Stimulated activated CD4-positive, alpha-beta T cell treated with anti-CD3 and anti-CD28 coated beads, Interleukin-2, amount 100 ng/mL, for 48 hours (primary cell): Measurements from ENCODE around the gene NYAP2.

ENCODE experiments used
- DNase-seq, 2 donors: peaks; one replicate each; pipeline ENCODE4 v3.0.0-alpha.2; 2020

The NYAP2 gene

GRCh38 chr2:225399504-225399903 is at the start of gene NYAP2:
NYAP2 (plus strand) TSS chr2:225399710; CDS start chr2:225408881, 9,171 bp downstream.
- DNase-seq, result no peak

- DNase-seq, result no peak
These were observed 45.9 kb upstream of the NYAP2 start for GRCh38 chr2:225353579-225354085.

GRCh38 chr2:225354281-225354774 is 45.2 kb upstream of the NYAP2 start:
- no peak for DNase-seq

GRCh38 chr2:225355788-225356187 is 43.7 kb upstream of the NYAP2 start:
- DNase-seq, result no peak

GRCh38 chr2:225366731-225367130 is 32.8 kb upstream of the NYAP2 start:
- DNase-seq, result no peak

GRCh38 chr2:225367482-225367881 is 32.0 kb upstream of the NYAP2 start:
- no peak for DNase-seq

GRCh38 chr2:225378984-225379383 is 20.5 kb upstream of the NYAP2 start:
- DNase-seq, result no peak

- DNase-seq, result no peak
These were observed 19.7 kb upstream of the NYAP2 start for GRCh38 chr2:225379856-225380255.

GRCh38 chr2:225381609-225382008 is 17.9 kb upstream of the NYAP2 start:
- DNase-seq, result no peak

- no peak for DNase-seq
These were observed 1.1 kb upstream of the NYAP2 start for GRCh38 chr2:225398372-225398771.

GRCh38 chr2:225400060-225400511 is 576 bp downstream of the NYAP2 start:
- no peak for DNase-seq

- no peak for DNase-seq
These were observed 1.3 kb downstream of the NYAP2 start for GRCh38 chr2:225400546-225401400.

- DNase-seq, result no peak
These were observed 2.8 kb downstream of the NYAP2 start for GRCh38 chr2:225402210-225402776.

- no peak for DNase-seq
These were observed 11.9 kb downstream of the NYAP2 start for GRCh38 chr2:225411452-225411851.

- no peak for DNase-seq
These were observed 14.3 kb downstream of the NYAP2 start for GRCh38 chr2:225413786-225414185.

- DNase-seq, result no peak
These were observed 15.4 kb downstream of the NYAP2 start for GRCh38 chr2:225414902-225415301.

- no peak for DNase-seq
These were observed 15.8 kb downstream of the NYAP2 start for GRCh38 chr2:225415341-225415740.

- DNase-seq, result no peak
These were observed 16.3 kb downstream of the NYAP2 start for GRCh38 chr2:225415792-225416191.

GRCh38 chr2:225416616-225417367 is 17.3 kb downstream of the NYAP2 start:
- DNase-seq, result no peak

GRCh38 chr2:225419033-225419432 is 19.5 kb downstream of the NYAP2 start:
- no peak for DNase-seq

GRCh38 chr2:225422145-225422544 is 22.6 kb downstream of the NYAP2 start:
- DNase-seq, result no peak

- no peak for DNase-seq
These were observed 25.8 kb downstream of the NYAP2 start for GRCh38 chr2:225425284-225425683.

- no peak for DNase-seq
These were observed 28.9 kb downstream of the NYAP2 start for GRCh38 chr2:225428360-225428759.
